HepG2 (cell line): Measurements from ENCODE around the gene CCDC93. TPM values are rescaled to one million over a fixed set of nuclear protein-coding genes. Genes with fewer than 3 reads are reported as not detected.
A peak's percentile ranks its signal among the peaks of the same experiment; 100 is the strongest.

Experiments
- ADNP ChIP-seq: sonication (generic); formaldehyde crosslinking; IDR thresholded peaks from 2 replicates; pipeline ENCODE4 v1.4.0; 2020; ENCODE audit warnings: missing genetic modification reagents
- ARID4A ChIP-seq: sonication (generic); formaldehyde crosslinking; IDR thresholded peaks from 2 replicates; pipeline ENCODE4 v1.5.0; 2020; ENCODE audit warnings: mild to moderate bottlenecking, missing genetic modification reagents, borderline replicate concordance
- E2F5 ChIP-seq: sonication (generic); formaldehyde crosslinking; conservative IDR thresholded peaks from 2 replicates; pipeline ENCODE4 v1.4.0; 2020; ENCODE audit warnings: missing genetic modification reagents
- NAIF1 ChIP-seq: sonication (generic); formaldehyde crosslinking; IDR thresholded peaks from 2 replicates; pipeline ENCODE4 v1.5.0; 2020; ENCODE audit warnings: mild to moderate bottlenecking, missing genetic modification reagents, borderline replicate concordance
- NFIB ChIP-seq: sonication (generic); formaldehyde crosslinking; IDR thresholded peaks from 2 replicates; pipeline ENCODE4 v1.9.0; 2021; ENCODE audit warnings: missing genetic modification reagents, mild to moderate bottlenecking, borderline replicate concordance
- PITX1 ChIP-seq: sonication (generic); formaldehyde crosslinking; IDR thresholded peaks from 2 replicates; pipeline ENCODE4 v1.5.1; 2020; ENCODE audit warnings: mild to moderate bottlenecking, missing genetic modification reagents
- SP2 ChIP-seq: sonication (generic); formaldehyde crosslinking; IDR thresholded peaks from 2 replicates; pipeline ENCODE4 v1.5.1; 2020; ENCODE audit warnings: mild to moderate bottlenecking, missing genetic modification reagents
- TBL1XR1 ChIP-seq: fragments of 150-350 bp; IDR thresholded peaks from 2 replicates; pipeline ENCODE4 v1.6.1; 2014; ENCODE audit warnings: borderline replicate concordance, low read length; ENCODE audit not compliant: partially characterized antibody
- TBX2 ChIP-seq: sonication (generic); formaldehyde crosslinking; IDR thresholded peaks from 2 replicates; pipeline ENCODE4 v1.5.0; 2020; ENCODE audit warnings: missing genetic modification reagents, mild to moderate bottlenecking, borderline replicate concordance
- U2AF1 ChIP-seq: fragments of 200-400 bp; formaldehyde crosslinking; optimal IDR thresholded peaks from 2 replicates; pipeline ENCODE3; 2017; ENCODE audit warnings: mild to moderate bottlenecking, low read depth, low read length
- XRCC5 ChIP-seq: fragments of 200-400 bp; formaldehyde crosslinking; optimal IDR thresholded peaks from 2 replicates; pipeline ENCODE3; 2017; ENCODE audit warnings: mild to moderate bottlenecking, low read length
- YY1 ChIP-seq: IDR thresholded peaks from 2 replicates; pipeline ENCODE4 v1.6.1; 2011; ENCODE audit warnings: low read length, low read depth, moderate library complexity, mild to moderate bottlenecking; ENCODE audit not compliant: insufficient read depth, insufficient replicate concordance
- ZBED4 ChIP-seq: sonication (generic); formaldehyde crosslinking; IDR thresholded peaks from 2 replicates; pipeline ENCODE4 v1.4.0; 2020; ENCODE audit warnings: missing genetic modification reagents, borderline replicate concordance
- ZFX ChIP-seq: sonication (generic); formaldehyde crosslinking; IDR thresholded peaks from 2 replicates; pipeline ENCODE4 v1.4.0; 2020; ENCODE audit warnings: mild to moderate bottlenecking, low read depth, missing genetic modification reagents, moderate library complexity
- ZIK1 ChIP-seq: sonication (generic); formaldehyde crosslinking; IDR thresholded peaks from 2 replicates; pipeline ENCODE4 v1.5.0; 2020; ENCODE audit warnings: mild to moderate bottlenecking, low read depth, missing genetic modification reagents, borderline replicate concordance
- ZNF383 ChIP-seq: sonication (generic); formaldehyde crosslinking; IDR thresholded peaks from 2 replicates; pipeline ENCODE4 v1.4.0; 2020; ENCODE audit warnings: missing genetic modification reagents, mild to moderate bottlenecking, borderline replicate concordance
- ZNF44 ChIP-seq: sonication (generic); formaldehyde crosslinking; IDR thresholded peaks from 2 replicates; pipeline ENCODE4 v1.5.1; 2020; ENCODE audit warnings: mild to moderate bottlenecking, missing genetic modification reagents
- ZNF543 ChIP-seq: sonication (generic); formaldehyde crosslinking; IDR thresholded peaks from 2 replicates; pipeline ENCODE4 v1.4.0; 2020; ENCODE audit warnings: mild to moderate bottlenecking, missing genetic modification reagents
- ZNF569 ChIP-seq: sonication (generic); formaldehyde crosslinking; IDR thresholded peaks from 2 replicates; pipeline ENCODE4 v1.5.0; 2020; ENCODE audit warnings: mild to moderate bottlenecking, missing genetic modification reagents, moderate library complexity, borderline replicate concordance
- ZNF644 ChIP-seq: IDR thresholded peaks from 2 replicates; pipeline ENCODE4 v1.6.1; 2016; ENCODE audit warnings: low read depth
- ZNF839 ChIP-seq: sonication (generic); formaldehyde crosslinking; IDR thresholded peaks from 2 replicates; pipeline ENCODE4 v1.4.0; 2020; ENCODE audit warnings: missing genetic modification reagents, mild to moderate bottlenecking, borderline replicate concordance
- polyA plus RNA-seq, 8 experiments: library from polyadenylated mRNA; depleted of rRNA in 3 of 8; stranded (reverse) in 7 of 8; unstranded in 1 of 8; fragments of >200 nt; fragmentation: Illumina TruSeq in 4 of 8; extraction: Trizol in 4 of 8; gene quantifications; 2 replicates each; pipeline versions ENCODE4 v1.2.1 to v1.2.3, GENCODE V29; 2011 to 2016; ENCODE audit warnings: low read depth in 4 of 8, missing spikeins in 1 of 8, mixed read lengths in 1 of 8; ENCODE audit not compliant: insufficient read depth in 1 of 8
- total RNA-seq, 5 experiments: library from RNA; depleted of rRNA; stranded (reverse); fragments of >200 nt; fragmentation: Illumina TruSeq; extraction: Trizol; gene quantifications; 2 replicates each; pipeline ENCODE4 v1.2.3, GENCODE V29; 2016; ENCODE audit warnings: low read depth in 1 of 5

CCDC93 gene
- total and polyA plus RNA-seq, 2 of the 13 experiments (the other 11 are each of a cell fraction or from before 2014, with no cell fraction given), result 37.2 to 53.2 TPM

- TF ChIP-seq ZBED4 (CRISPR knock-in tag) (no peak), ZIK1 (no peak), E2F5 (CRISPR knock-in tag) (no peak), ZNF644 (no peak), SP2 (CRISPR knock-in tag) (no peak), ZFX (CRISPR knock-in tag) (no peak), ADNP (CRISPR knock-in tag) (no peak), NFIB (CRISPR knock-in tag) (no peak), TBX2 (CRISPR knock-in tag) (peak; percentile 65), ZNF543 (CRISPR knock-in tag) (0 out of 2 replicates have a peak, but pooled peaks have one; percentile 9), ZNF569 (peak; percentile 48; the same call in 1 of the 2 replicates), XRCC5 (no peak), TBL1XR1 (no peak), ARID4A (CRISPR knock-in tag) (peak; percentile 82), YY1 (no peak), PITX1 (CRISPR knock-in tag) (peak; percentile 65), NAIF1 (0 out of 2 replicates have a peak, but pooled peaks have one; percentile 40), ZNF383 (CRISPR knock-in tag) (no peak), U2AF1 (no peak), ZNF44 (CRISPR knock-in tag) (no peak), ZNF839 (CRISPR knock-in tag) (no peak)
Measured at GRCh38 chr2:118013221-118013723, 598 bp downstream of the CCDC93 start (continued).
